ENCODE measurements around the gene PRLR. TPM values are rescaled to one million over a fixed set of nuclear protein-coding genes. Genes with fewer than 3 reads are reported as not detected.

Gene PRLR
- total RNA-seq, 2 donors from 2014 or later, result 6.2 to 7.9 TPM

DNA sequence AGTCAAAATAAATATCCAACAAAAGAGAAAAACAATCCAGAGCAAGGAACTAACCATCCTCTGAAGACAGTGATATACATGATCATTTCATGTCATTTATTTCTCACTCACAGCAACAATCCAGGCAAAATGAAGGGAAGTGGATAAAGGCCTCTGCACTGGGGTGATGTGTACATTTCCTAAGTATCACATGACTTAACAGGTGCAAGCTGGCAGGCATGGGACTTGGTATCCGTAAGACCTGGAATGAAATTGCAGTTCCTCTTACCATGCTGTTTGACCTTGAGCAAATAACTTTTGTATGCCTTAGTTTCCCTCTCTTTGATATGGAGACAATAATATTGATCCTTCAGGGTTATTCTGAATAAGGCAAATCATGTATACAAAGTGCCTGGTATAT lies 77.6 kb downstream of the PRLR start:
- TF ChIP-seq, protein P1, sequence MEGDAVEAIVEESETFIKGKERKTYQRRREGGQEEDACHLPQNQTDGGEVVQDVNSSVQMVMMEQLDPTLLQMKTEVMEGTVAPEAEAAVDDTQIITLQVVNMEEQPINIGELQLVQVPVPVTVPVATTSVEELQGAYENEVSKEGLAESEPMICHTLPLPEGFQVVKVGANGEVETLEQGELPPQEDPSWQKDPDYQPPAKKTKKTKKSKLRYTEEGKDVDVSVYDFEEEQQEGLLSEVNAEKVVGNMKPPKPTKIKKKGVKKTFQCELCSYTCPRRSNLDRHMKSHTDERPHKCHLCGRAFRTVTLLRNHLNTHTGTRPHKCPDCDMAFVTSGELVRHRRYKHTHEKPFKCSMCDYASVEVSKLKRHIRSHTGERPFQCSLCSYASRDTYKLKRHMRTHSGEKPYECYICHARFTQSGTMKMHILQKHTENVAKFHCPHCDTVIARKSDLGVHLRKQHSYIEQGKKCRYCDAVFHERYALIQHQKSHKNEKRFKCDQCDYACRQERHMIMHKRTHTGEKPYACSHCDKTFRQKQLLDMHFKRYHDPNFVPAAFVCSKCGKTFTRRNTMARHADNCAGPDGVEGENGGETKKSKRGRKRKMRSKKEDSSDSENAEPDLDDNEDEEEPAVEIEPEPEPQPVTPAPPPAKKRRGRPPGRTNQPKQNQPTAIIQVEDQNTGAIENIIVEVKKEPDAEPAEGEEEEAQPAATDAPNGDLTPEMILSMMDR (IDR thresholded peaks at IDR 0.05), result no peak
- TF ChIP-seq POLR2A (IDR thresholded peaks at IDR 0.05), result no peak
- intact Hi-C loops (cut with DNase I), result no loop called here
- ATAC-seq (peak; percentile 55), DNase-seq (peak in 3 of 4 donors; percentile 28 to 44 (median 35))
- no peaks in the 10 kb centered on the region for H3K9me3 ChIP-seq
- peaks cover 11% of the 10 kb centered on the region for H3K4me1 ChIP-seq
- H3K36me3 ChIP-seq (replicated peaks in 1 of 2; ENCODE audit: insufficient read depth in 1 of 2, low read depth in 2 of 2), result no peaks in the 10 kb centered on the region
- H3K27ac ChIP-seq, result peak overlapping the region in 1 of 4 donors; percentile 16
- H3K27me3 ChIP-seq, result no peaks in the 10 kb centered on the region
- 26 to 32% methylated on average over 1 of the region's 1 CpG for whole genome bisulfite sequencing, 2 donors
- H3K4me3 ChIP-seq, result no peak overlapping the region

DNA sequence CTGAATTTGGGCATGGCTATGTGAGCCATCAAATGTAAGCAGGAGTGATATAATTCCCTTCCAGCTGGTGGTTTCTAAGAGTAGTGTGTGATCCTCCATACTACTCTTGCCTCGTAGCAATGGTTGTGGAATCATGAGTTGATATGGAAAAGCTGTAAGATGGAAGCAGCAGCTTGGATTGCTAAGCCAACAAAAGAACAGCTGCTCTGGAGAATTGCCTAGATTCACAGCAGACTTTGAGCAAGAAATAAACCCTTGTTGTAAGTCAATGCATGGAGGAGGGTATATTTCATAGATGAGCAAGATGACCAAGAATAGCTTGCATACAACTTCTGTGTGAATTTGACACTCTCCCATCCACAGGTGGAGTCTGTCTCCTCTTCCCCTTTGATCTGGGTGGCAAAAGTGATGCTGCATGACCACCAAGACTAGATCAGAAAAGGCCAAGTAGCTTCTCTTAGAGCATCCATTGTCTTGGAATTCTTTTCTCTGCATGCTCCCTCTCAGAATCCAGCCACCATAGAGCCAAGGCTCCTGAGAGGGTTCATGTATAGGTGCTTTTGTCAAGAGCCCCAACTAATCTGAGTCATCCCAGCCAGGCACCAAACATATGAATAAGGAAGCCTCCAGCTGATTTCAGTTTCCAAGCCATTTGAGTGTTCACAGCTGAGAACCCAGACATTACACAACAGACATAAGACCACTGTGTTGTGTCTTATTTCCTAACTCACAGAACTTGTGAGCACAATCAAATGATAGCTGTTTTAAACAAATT lies 79.0 kb downstream of the PRLR start:
- H3K36me3 ChIP-seq (replicated peaks in 1 of 2; ENCODE audit: insufficient read depth in 1 of 2, low read depth in 2 of 2), result no peaks in the 10 kb centered on the region
- 44 to 75% methylated on average over 1 of the region's 1 CpG for WGBS, 2 donors
- TF ChIP-seq, protein P1 (IDR thresholded peaks at IDR 0.05), result no peak
- no peak for TF ChIP-seq POLR2A (IDR thresholded peaks at IDR 0.05)
- intact Hi-C loops (cut with DNase I), result no loop called here
- DNase-seq, result no peak
- H3K4me3 ChIP-seq, result no peak overlapping the region
- ATAC-seq, result no peak
- no peaks in the 10 kb centered on the region for H3K27me3 ChIP-seq
- H3K27ac ChIP-seq, result no peak overlapping the region
- H3K9me3 ChIP-seq, result no peaks in the 10 kb centered on the region
- peaks cover 11% of the 10 kb centered on the region for H3K4me1 ChIP-seq

DNA sequence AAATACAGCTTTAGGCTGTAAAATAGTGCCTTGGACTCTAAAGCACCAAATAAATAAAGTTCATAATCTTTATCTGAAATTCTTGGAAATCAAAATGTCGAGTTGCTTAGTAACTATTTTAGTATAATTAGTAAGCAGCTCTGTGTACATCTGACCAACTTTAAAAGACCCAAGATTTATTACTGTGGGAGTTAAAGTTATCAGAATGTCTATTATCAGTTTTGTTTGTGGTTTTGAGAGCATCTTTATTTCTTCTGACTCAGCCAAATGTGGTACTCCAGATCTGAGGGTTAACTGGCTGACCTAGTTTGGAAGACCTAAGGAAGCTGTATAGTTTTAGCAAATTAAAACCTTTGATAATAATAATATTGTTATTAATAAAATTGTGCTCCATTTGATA lies 81.2 kb downstream of the PRLR start:
- DNase-seq, result no peak
- no peak overlapping the region for H3K27ac ChIP-seq
- TF ChIP-seq POLR2A (IDR thresholded peaks at IDR 0.05), result no peak
- TF ChIP-seq, protein P1 (IDR thresholded peaks at IDR 0.05), result no peak
- no peak for ATAC-seq
- H3K9me3 ChIP-seq, result no peaks in the 10 kb centered on the region
- H3K4me3 ChIP-seq, result no peak overlapping the region
- peaks cover 11% of the 10 kb centered on the region for H3K4me1 ChIP-seq
- H3K27me3 ChIP-seq, result no peaks in the 10 kb centered on the region
- 28 to 31% methylated on average over 1 of the region's 1 CpG for WGBS, 2 donors
- H3K36me3 ChIP-seq (replicated peaks in 1 of 2; ENCODE audit: insufficient read depth in 1 of 2, low read depth in 2 of 2), result no peaks in the 10 kb centered on the region
- intact Hi-C loops (cut with DNase I), result no loop called here

GRCh38 chr5:35146406-35146805 lies 83.9 kb downstream of the PRLR start:
- intact Hi-C loops (cut with DNase I), result no loop called here
- TF ChIP-seq, protein P1 (IDR thresholded peaks at IDR 0.05), result no peak
- no peak for TF ChIP-seq POLR2A (IDR thresholded peaks at IDR 0.05)
- DNase-seq (no peak), ATAC-seq (no peak)
- Histone ChIP-seq H3K27ac (no peak overlapping the region), H3K9me3 (no peaks in the 10 kb centered on the region), H3K27me3 (no peaks in the 10 kb centered on the region), H3K4me1 (no peaks in the 10 kb centered on the region), H3K4me3 (no peak overlapping the region), H3K36me3 (replicated peaks in 1 of 2; ENCODE audit: insufficient read depth in 1 of 2, low read depth in 2 of 2) (no peaks in the 10 kb centered on the region)
- 80 to 81% methylated on average over 3 of the region's 3 CpGs for WGBS, 2 donors

All from body of pancreas (tissue), 4 donors.